A549 (cell line): ENCODE results near the gene KIF14. TPM values are rescaled to one million over a fixed set of nuclear protein-coding genes. Genes with fewer than 3 reads are reported as not detected.

Source experiments
- ATAC-seq, 2 experiments: fragments of 200-7000 bp in 1 of 2; fragments of >200 bp in 1 of 2; cut with Nextera tagmentation in 1 of 2; cut with Tn5 transposase in 1 of 2; 3 replicates each; pipeline versions ENCODE4 v1.8.0 to v1.9.1; 2018 to 2020; ENCODE audit warnings: mild to moderate bottlenecking in 1 of 2, moderate library complexity in 1 of 2
- CTCF ChIA-PET: fragments of 300-600 bp; sonication (Branson Sonifier 250); formaldehyde crosslinking; extraction: SDS; loops from one replicate; lab custom pipeline; 2021; ENCODE audit warnings: antibody characterized with exemption, inconsistent platforms; lab: Yijun Ruan, JAX
- POLR2A ChIA-PET: fragments of 350-600 bp; formaldehyde crosslinking; extraction: SDS; loops from one replicate; lab custom pipeline; 2021; ENCODE audit warnings: antibody characterized with exemption, inconsistent platforms; lab: Yijun Ruan, JAX
- DNase-seq, 2 experiments: peaks; one replicate each; pipeline versions ENCODE4 v3.0.0 to v3.0.0-alpha.2; 2011 to 2016; ENCODE audit warnings: low read depth in 1 of 2, low spot score in 1 of 2
- FAIRE-seq: peaks from 2 replicates; lab custom pipeline; 2011; peaks lifted over from hg19 to GRCh38; lab: Jason Lieb, UNC
- H3K27ac ChIP-seq, 2 experiments: fragments of >200 bp; sonication (Bioruptor Twin); formaldehyde crosslinking; 3 replicates each; pipeline ENCODE4 v1.5.1; 2016 to 2017
- H3K4me1 ChIP-seq: fragments of >200 bp; sonication (Bioruptor Twin); formaldehyde crosslinking; 3 replicates; pipeline ENCODE4 v1.6.1; 2016
- H3K4me2 ChIP-seq: fragments of >200 bp; sonication (Bioruptor Twin); formaldehyde crosslinking; 3 replicates; pipeline ENCODE4 v1.6.1; 2016
- H3K4me3 ChIP-seq: fragments of >200 bp; sonication (Bioruptor Twin); formaldehyde crosslinking; 3 replicates; pipeline ENCODE4 v1.5.1; 2016
- H3K9me3 ChIP-seq: fragments of >200 bp; sonication (Bioruptor Twin); formaldehyde crosslinking; 3 replicates; pipeline ENCODE4 v1.6.1; 2016
- CBX8 ChIP-seq: fragments of 200-600 bp; sonication (generic); IDR thresholded peaks from 2 replicates; pipeline ENCODE4 v1.6.1; 2016
- CEBPB ChIP-seq, 2 experiments: fragments of >200 bp in 1 of 2; sonication (Bioruptor Twin) in 1 of 2; formaldehyde crosslinking in 1 of 2; IDR thresholded peaks; 2 replicates each; pipeline ENCODE4 v1.6.1; 2012 to 2016
- CHD2 ChIP-seq: fragments of 150-350 bp; IDR thresholded peaks from 2 replicates; pipeline ENCODE4 v1.6.1; 2014; ENCODE audit warnings: low read length; ENCODE audit not compliant: partially characterized antibody
- CTCF ChIP-seq: fragments of >200 bp; sonication (Bioruptor Twin); formaldehyde crosslinking; IDR thresholded peaks from 3 replicates; pipeline ENCODE4 v1.5.1; 2016
- GATA3 ChIP-seq: IDR thresholded peaks from 2 replicates; pipeline ENCODE4 v1.6.1; 2012; ENCODE audit warnings: borderline replicate concordance
- HDAC2 ChIP-seq: fragments of 200-600 bp; sonication (generic); IDR thresholded peaks from 2 replicates; pipeline ENCODE4 v1.6.1; 2016
- JUN ChIP-seq, 2 experiments: fragments of >200 bp; sonication (Bioruptor Twin); formaldehyde crosslinking; IDR thresholded peaks; 2 replicates in 1 of 2; 3 replicates in 1 of 2; pipeline ENCODE4 v1.6.1; 2016 to 2017
- JUNB ChIP-seq: fragments of >200 bp; sonication (Bioruptor Twin); formaldehyde crosslinking; IDR thresholded peaks from 2 replicates; pipeline ENCODE4 v1.6.1; 2016
- KDM5A ChIP-seq: fragments of 200-600 bp; sonication (generic); IDR thresholded peaks from 2 replicates; pipeline ENCODE4 v1.6.1; 2016; ENCODE audit warnings: antibody characterized with exemption, mild to moderate bottlenecking
- MAFK ChIP-seq: fragments of 450-650 bp; IDR thresholded peaks from 2 replicates; pipeline ENCODE4 v1.6.1; 2014; ENCODE audit not compliant: partially characterized antibody
- MAZ ChIP-seq: fragments of 150-350 bp; IDR thresholded peaks from 2 replicates; pipeline ENCODE4 v1.6.1; 2014; ENCODE audit warnings: antibody characterized with exemption, low read depth, low read length, borderline replicate concordance
- NPAS2 ChIP-seq: fragments of 250-450 bp; sonication (Bioruptor Pico); IDR thresholded peaks from 2 replicates; pipeline ENCODE4 v1.8.0; 2022; ENCODE audit warnings: mild to moderate bottlenecking, moderate library complexity, borderline replicate concordance
- POLR2A ChIP-seq: IDR thresholded peaks from 2 replicates; pipeline ENCODE4 v1.6.1; 2012; ENCODE audit warnings: mild to moderate bottlenecking, low read length
- POLR2AphosphoS2 ChIP-seq: conservative IDR thresholded peaks from 2 replicates; pipeline ENCODE4 v1.6.1; 2012; ENCODE audit warnings: low read length, improper control_type of control experiment, inconsistent platforms
- RAD21 ChIP-seq, 2 experiments: fragments of >200 bp in 1 of 2; sonication (Bioruptor Twin) in 1 of 2; formaldehyde crosslinking in 1 of 2; IDR thresholded peaks in 1 of 2; conservative IDR thresholded peaks in 1 of 2; 2 replicates in 1 of 2; 3 replicates in 1 of 2; pipeline ENCODE4 v1.6.1; 2012 to 2018; ENCODE audit warnings: inconsistent platforms in 1 of 2
- RCOR1 ChIP-seq: fragments of 150-350 bp; IDR thresholded peaks from 2 replicates; pipeline ENCODE4 v1.6.1; 2014; ENCODE audit warnings: antibody characterized with exemption, low read length, low read depth
- SMC3 ChIP-seq: fragments of >200 bp; sonication (Bioruptor Twin); formaldehyde crosslinking; IDR thresholded peaks from 3 replicates; pipeline ENCODE4 v1.6.1; 2018; ENCODE audit warnings: inconsistent platforms
- TFCP2L1 ChIP-seq: fragments of 250-450 bp; sonication (Bioruptor Pico); IDR thresholded peaks from 2 replicates; pipeline ENCODE4 v1.5.0; 2021; ENCODE audit warnings: mild to moderate bottlenecking
- ZC3H11A ChIP-seq: fragments of 450-650 bp; IDR thresholded peaks from 2 replicates; pipeline ENCODE4 v1.6.1; 2014; ENCODE audit warnings: antibody characterized with exemption, mild to moderate bottlenecking
- ZFP36 ChIP-seq: fragments of 450-650 bp; IDR thresholded peaks from 2 replicates; pipeline ENCODE4 v1.6.1; 2014; ENCODE audit warnings: borderline replicate concordance; ENCODE audit not compliant: partially characterized antibody
- WGBS: methylation state at CpG from one replicate; pipeline ENCODE4 v1.1.6; 2017; ENCODE audit errors: missing lambda C conversion rate; 5-methylcytosine and 5-hydroxymethylcytosine counted together
- polyA plus RNA-seq, 4 experiments: library from polyadenylated mRNA; depleted of rRNA in 3 of 4; stranded (reverse); fragments of >200 nt; fragmentation: RNase III in 1 of 4; extraction: RNeasy Plus Mini Kit Qiagen cat#74134 plus additional on column Dnase treatment in 1 of 4; gene quantifications; 2 replicates in 3 of 4; 3 replicates in 1 of 4; pipeline ENCODE4 v1.2.3, GENCODE V29; 2011 to 2017
- TF ChIP-seq, protein P1 (sequence below): fragments of 150-350 bp; IDR thresholded peaks from 2 replicates; pipeline ENCODE4 v1.6.1; 2014; ENCODE audit warnings: low read depth, mild to moderate bottlenecking, low read length
- TF ChIP-seq, protein P2 (sequence below): IDR thresholded peaks from 2 replicates; pipeline ENCODE4 v1.6.1; 2012; ENCODE audit warnings: low read depth, borderline replicate concordance
- TF ChIP-seq, protein P3 (sequence below): fragments of >200 bp; sonication (Bioruptor Twin); formaldehyde crosslinking; IDR thresholded peaks from 3 replicates; pipeline ENCODE4 v1.6.1; 2016

KIF14 gene
- polyA plus RNA-seq, 2 of the 4 experiments (the other 2 are of a cell fraction): 13.0 to 20.4 TPM

DNA sequence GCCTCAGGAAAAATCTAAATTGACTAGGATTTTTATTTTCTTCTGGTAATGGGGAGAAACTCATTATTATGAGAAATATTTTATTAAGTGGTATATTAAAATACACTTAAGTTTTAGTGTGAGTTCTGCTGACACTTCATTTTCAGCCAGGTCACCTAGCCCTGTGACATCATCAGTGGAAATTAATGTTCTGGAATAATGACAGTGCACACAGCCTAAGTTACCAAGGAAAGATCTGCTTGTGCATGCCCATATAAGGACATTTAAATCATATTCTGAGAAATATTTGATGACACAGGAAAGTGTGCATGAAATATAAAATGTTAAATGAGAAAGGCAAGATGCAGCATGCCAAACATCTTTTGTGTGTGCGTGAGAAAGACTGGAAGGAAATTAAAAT lies 102.0 kb downstream of the KIF14 start:
- H3K4me1 ChIP-seq: 0 out of 3 replicates have a peak, but pooled peaks cover 4% of the 10 kb centered on the region
- DNase-seq (peak in 1 of 2 experiments; percentile 32), FAIRE-seq (no peak)
- H3K27ac ChIP-seq: no peak overlapping the region
- WGBS: 95% methylated on average over 1 of the region's 1 CpG
- no peaks in the 10 kb centered on the region for H3K9me3 ChIP-seq
- H3K4me3 ChIP-seq: no peak overlapping the region
- CTCF ChIA-PET: interaction anchor here (1.5 to 2.2 kb wide), 2 partner anchors 8 to 834 kb away, joined by 5 to 10 read pairs; no protein-coding TSS in a partner anchor
- TF ChIP-seq RCOR1 (no peak), POLR2AphosphoS2 (no peak), CHD2 (no peak), MAFK (peak; percentile 78)
- TF ChIP-seq, protein P1, sequence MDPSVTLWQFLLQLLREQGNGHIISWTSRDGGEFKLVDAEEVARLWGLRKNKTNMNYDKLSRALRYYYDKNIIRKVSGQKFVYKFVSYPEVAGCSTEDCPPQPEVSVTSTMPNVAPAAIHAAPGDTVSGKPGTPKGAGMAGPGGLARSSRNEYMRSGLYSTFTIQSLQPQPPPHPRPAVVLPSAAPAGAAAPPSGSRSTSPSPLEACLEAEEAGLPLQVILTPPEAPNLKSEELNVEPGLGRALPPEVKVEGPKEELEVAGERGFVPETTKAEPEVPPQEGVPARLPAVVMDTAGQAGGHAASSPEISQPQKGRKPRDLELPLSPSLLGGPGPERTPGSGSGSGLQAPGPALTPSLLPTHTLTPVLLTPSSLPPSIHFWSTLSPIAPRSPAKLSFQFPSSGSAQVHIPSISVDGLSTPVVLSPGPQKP: no peak
- TF ChIP-seq, all 56 proteins: peak for 1
- ATAC-seq: no peak
- no peak overlapping the region for H3K4me2 ChIP-seq
- POLR2A ChIA-PET: no interaction called here

- TF ChIP-seq MAFK: peak; percentile 84
- no peak for TF ChIP-seq ZFP36
- TF ChIP-seq, protein P2, sequence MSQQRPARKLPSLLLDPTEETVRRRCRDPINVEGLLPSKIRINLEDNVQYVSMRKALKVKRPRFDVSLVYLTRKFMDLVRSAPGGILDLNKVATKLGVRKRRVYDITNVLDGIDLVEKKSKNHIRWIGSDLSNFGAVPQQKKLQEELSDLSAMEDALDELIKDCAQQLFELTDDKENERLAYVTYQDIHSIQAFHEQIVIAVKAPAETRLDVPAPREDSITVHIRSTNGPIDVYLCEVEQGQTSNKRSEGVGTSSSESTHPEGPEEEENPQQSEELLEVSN: no peak
- no peak for TF ChIP-seq JUNB
- TF ChIP-seq, all 56 proteins: peak for 1
- ATAC-seq: 0 out of 6 replicates have a peak, but pooled peaks of 1 of the 2 experiments have one; percentile 19
- Histone ChIP-seq H3K27ac (no peak overlapping the region), H3K9me3 (no peaks in the 10 kb centered on the region), H3K4me1 (peaks cover 7% of the 10 kb centered on the region; the same call in 1 of the 3 replicates), H3K4me2 (no peak overlapping the region), H3K4me3 (no peak overlapping the region)
- POLR2A ChIA-PET: no interaction called here
- FAIRE-seq: no peak
- DNase-seq: no peak
- CTCF ChIA-PET: interaction anchor here (0.5 to 1.8 kb wide), 6 partner anchors 131 to 964 kb away, joined by 3 to 8 read pairs (median 3); no protein-coding TSS in a partner anchor
- WGBS: 63% methylated on average over 3 of the region's 3 CpGs
These were observed 108.4 kb downstream of the KIF14 start for GRCh38 chr1:200512191-200512590.

DNA sequence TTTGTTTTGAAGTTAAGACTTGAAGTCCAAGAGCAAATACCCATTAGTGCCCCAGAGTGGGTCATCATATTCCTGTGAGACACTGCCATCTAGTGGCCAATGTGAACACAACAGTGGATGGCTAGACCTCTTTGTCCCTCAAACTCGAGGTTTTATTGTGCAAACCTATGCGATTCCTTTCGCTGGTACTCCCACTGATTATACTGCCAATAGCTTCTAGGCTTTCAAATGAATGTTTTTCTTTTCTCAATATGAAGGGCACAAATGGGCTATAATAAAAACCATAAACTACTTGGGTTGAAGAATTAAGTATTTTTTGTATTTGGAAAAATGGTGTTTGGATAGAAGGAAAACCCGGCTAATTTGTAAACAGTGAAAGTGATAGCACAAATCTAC lies 110.3 kb downstream of the KIF14 start:
- Histone ChIP-seq H3K9me3 (no peaks in the 10 kb centered on the region), H3K27ac (no peak overlapping the region), H3K4me1 (peaks cover 7% of the 10 kb centered on the region; the same call in 1 of the 3 replicates), H3K4me3 (no peak overlapping the region), H3K4me2 (peak overlapping the region; percentile 46)
- FAIRE-seq (peak; percentile 88), DNase-seq (peak; percentile 86 to 89)
- ChIA-PET POLR2A (no interaction called here), CTCF (interaction anchor here (0.6 to 2.8 kb wide), 52 partner anchors 9 to 1288 kb away, joined by 3 to 36 read pairs (median 4); no protein-coding TSS in a partner anchor)
- 16% methylated on average over 4 of the region's 4 CpGs for WGBS
- TF ChIP-seq NPAS2 (CRISPR knock-in tag) (no peak), HDAC2 (no peak), CTCF (peak; percentile 95), ZC3H11A (no peak), CEBPB (IDR thresholded peaks at IDR 0.05) (peak in 1 of 2 experiments; percentile 65; a peak in 2 of 4 replicates), SMC3 (peak; percentile 90), JUN (IDR thresholded peaks at IDR 0.05) (no peak), CBX8 (no peak), TFCP2L1 (CRISPR knock-in tag) (no peak), KDM5A (no peak), RAD21 (conservative IDR thresholded peaks at IDR 0.05 in 1 of 2, IDR thresholded peaks at IDR 0.05 in 1 of 2) (peak; percentile 96 to 97), GATA3 (no peak), MAZ (no peak), POLR2A (no peak), POLR2AphosphoS2 (no peak)
- TF ChIP-seq, protein P3, sequence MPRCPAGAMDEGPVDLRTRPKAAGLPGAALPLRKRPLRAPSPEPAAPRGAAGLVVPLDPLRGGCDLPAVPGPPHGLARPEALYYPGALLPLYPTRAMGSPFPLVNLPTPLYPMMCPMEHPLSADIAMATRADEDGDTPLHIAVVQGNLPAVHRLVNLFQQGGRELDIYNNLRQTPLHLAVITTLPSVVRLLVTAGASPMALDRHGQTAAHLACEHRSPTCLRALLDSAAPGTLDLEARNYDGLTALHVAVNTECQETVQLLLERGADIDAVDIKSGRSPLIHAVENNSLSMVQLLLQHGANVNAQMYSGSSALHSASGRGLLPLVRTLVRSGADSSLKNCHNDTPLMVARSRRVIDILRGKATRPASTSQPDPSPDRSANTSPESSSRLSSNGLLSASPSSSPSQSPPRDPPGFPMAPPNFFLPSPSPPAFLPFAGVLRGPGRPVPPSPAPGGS: no peak
- TF ChIP-seq, protein P1: no peak
- TF ChIP-seq, all 56 proteins: peak for 4
- ATAC-seq: peak; percentile 95 to 99
